ENCODE results near the gene CDK13.

DNA sequence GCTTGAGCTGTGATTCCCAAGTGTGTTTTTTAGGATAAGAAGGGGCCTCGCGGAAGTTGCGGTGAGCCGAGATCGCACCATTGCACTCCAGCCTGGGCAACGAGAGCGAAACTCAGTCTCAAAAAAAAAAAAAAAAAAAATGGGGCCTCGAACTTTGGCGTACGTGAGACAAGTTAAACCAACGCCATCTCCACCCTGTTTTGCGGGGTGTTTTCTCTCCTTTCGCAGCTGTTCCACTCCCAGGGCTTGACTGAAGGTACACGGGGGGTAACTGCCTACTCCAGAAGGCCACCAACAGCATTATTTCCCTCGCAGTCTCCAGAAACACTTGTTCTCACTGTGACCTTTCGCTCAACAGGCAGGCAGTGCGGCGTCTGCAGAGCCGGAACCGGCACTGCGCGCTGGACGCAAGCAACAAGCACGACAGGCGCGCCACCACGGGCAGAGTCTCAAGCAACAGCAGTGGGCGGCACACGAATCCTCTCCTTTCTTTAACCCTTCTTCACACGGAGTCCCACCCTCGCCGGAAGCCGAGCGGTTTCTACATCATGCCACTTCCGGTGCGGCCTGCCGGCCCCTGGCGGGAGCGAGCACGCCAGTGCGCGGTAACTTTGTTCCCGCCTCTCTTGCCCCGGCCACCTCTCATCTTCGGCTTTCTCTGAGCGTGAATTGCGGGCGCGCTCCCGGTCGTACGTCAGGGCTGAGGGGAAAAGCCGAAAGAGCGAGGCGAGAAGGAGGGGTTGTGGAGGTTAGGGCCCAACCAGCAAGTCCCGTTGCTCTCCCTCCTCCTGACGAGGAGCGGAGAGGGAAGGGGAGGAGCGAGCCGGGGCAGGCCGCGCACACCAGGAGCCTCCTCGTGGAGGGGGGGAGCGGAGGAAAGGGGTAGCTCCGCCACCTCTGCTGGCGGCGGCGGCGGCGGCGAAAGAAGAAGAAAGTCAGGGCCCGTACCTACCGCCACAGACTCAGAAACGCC is 814 bp upstream of the CDK13 start:
- TF ChIP-seq, protein P1, sequence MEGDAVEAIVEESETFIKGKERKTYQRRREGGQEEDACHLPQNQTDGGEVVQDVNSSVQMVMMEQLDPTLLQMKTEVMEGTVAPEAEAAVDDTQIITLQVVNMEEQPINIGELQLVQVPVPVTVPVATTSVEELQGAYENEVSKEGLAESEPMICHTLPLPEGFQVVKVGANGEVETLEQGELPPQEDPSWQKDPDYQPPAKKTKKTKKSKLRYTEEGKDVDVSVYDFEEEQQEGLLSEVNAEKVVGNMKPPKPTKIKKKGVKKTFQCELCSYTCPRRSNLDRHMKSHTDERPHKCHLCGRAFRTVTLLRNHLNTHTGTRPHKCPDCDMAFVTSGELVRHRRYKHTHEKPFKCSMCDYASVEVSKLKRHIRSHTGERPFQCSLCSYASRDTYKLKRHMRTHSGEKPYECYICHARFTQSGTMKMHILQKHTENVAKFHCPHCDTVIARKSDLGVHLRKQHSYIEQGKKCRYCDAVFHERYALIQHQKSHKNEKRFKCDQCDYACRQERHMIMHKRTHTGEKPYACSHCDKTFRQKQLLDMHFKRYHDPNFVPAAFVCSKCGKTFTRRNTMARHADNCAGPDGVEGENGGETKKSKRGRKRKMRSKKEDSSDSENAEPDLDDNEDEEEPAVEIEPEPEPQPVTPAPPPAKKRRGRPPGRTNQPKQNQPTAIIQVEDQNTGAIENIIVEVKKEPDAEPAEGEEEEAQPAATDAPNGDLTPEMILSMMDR (IDR thresholded peaks at IDR 0.05; ENCODE audit: low read length), result no peak
- TF ChIP-seq EZH2phosphoT487 (IDR thresholded peaks at IDR 0.05; ENCODE audit: low read length), result no peak
